Measurements from ENCODE around the gene DGKD.
A peak's percentile ranks its signal among the peaks of the same experiment; 100 is the strongest.

The DGKD gene

DNA sequence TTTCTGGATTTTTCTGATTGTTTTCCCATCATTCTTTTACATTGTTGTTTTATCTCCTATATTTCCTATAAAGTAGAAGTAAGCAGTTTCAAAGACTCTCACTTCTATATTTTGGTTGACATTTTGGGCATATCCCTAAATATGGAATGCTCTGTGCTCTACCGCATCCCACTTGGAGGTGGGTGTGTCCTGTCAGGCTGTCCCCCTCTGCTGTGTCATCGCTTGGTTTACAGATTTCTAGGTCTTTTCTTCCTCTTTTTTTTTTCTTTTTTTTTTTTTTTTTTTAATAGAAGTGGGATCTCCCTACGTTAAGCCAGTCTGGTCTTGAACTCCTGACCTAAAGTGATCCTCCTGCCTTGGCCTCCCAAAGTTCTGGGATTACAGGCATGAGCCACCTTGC lies 13.3 kb downstream of the DGKD start:
- no peaks in the 10 kb centered on the region for H3K27me3 ChIP-seq (replicated peaks in 2 of 5; ENCODE audit: control insufficient read depth in 4 of 5, insufficient read depth in 5 of 5, low read length in 4 of 5)
- H3K9me3 ChIP-seq (ENCODE audit: control extremely low read depth in 1 of 5, control insufficient read depth in 4 of 5, insufficient read depth in 2 of 5, low read depth in 1 of 5, low read length in 4 of 5), result peaks cover 0 to 11% (median 5%) of the 10 kb centered on the region in 5 experiments
- peaks cover 0 to 8% (median under 1%) of the 10 kb centered on the region in 4 experiments for H3K4me1 ChIP-seq (ENCODE audit: control extremely low read depth in 1 of 4, control insufficient read depth in 4 of 4, insufficient read depth in 4 of 4, low read length in 3 of 4)
- WGBS (ENCODE audit: insufficient coverage), result 8% methylated on average over 2 of the region's 3 CpGs
- peak in 2 of 3 donors; percentile 66 to 68 for DNase-seq
- no peak overlapping the region for H3K27ac ChIP-seq (ENCODE audit: insufficient read depth in 1 of 2, low read depth in 1 of 2, low read length in 2 of 2, poor library complexity in 1 of 2, severe bottlenecking in 2 of 2)
- H3K36me3 ChIP-seq (ENCODE audit: control insufficient read depth in 4 of 4, insufficient read depth in 4 of 4, low read length in 3 of 4), result peaks cover 0 to 5% (median 1%) of the 10 kb centered on the region in 4 experiments
- H3K4me3 ChIP-seq (ENCODE audit: control insufficient read depth in 1 of 7, extremely low read depth in 1 of 7, insufficient read depth in 4 of 7, low read depth in 2 of 7, low read length in 6 of 7), result no peak overlapping the region
- POLR2A ChIA-PET, result no interaction called here
- CTCF ChIA-PET, result interaction anchor here (1.0 to 1.7 kb wide), 2 partner anchors 10 kb away, joined by 3 to 4 read pairs; no protein-coding TSS in a partner anchor

DNA sequence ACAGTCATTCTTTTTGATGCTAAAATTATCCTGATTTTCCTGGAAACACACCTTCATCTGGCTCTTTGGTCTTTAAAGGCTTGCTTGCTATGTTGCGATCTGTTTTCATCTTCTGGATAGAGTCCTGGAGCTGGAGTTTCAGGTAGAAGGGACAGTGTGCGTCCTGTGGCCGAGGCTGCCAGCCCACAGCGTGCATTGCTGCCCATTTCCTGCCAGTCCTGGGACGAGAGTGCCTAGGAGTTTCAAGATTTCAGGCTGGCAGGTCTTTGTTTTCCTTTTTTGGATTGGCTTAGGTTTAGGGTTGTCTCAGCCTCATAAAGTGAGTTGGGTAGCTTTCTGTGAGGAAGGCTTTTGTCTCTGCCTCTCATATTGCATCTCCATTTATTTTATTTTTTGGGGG lies 14.5 kb downstream of the DGKD start:
- H3K4me1 ChIP-seq (ENCODE audit: control extremely low read depth in 1 of 4, control insufficient read depth in 4 of 4, insufficient read depth in 4 of 4, low read length in 3 of 4), result peaks cover 0 to 8% (median under 1%) of the 10 kb centered on the region in 4 experiments

DNA sequence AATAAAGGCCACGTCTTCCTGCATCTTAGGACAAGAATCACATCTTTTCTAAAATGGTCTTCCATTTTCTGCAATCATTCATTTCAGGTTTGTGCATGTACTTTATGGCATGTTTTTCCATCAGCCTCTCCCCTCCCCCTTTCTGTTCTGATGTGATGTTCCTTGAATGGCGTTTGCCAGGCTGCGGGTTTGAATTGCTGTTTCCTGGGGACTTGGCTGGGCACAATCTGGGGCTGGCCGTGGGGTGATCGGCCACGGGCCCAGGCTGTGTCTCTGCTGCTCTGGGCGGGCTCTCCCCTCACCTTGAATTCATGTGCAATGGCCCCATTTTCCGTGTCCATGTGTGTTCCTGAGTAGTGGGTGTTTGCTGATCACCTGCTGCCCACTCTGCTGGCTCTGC lies 15.2 kb downstream of the DGKD start:
- WGBS (ENCODE audit: insufficient coverage), result 95% methylated on average over 7 of the region's 8 CpGs
- ChIA-PET CTCF (no interaction called here), POLR2A (no interaction called here)
- Histone ChIP-seq H3K4me1 (ENCODE audit: control extremely low read depth in 1 of 4, control insufficient read depth in 4 of 4, insufficient read depth in 4 of 4, low read length in 3 of 4) (peaks cover 0 to 8% (median under 1%) of the 10 kb centered on the region in 4 experiments), H3K27me3 (replicated peaks in 2 of 5; ENCODE audit: control insufficient read depth in 4 of 5, insufficient read depth in 5 of 5, low read length in 4 of 5) (no peaks in the 10 kb centered on the region), H3K4me3 (ENCODE audit: control insufficient read depth in 1 of 7, extremely low read depth in 1 of 7, insufficient read depth in 4 of 7, low read depth in 2 of 7, low read length in 6 of 7) (no peak overlapping the region), H3K27ac (ENCODE audit: insufficient read depth in 1 of 2, low read depth in 1 of 2, low read length in 2 of 2, poor library complexity in 1 of 2, severe bottlenecking in 2 of 2) (no peak overlapping the region), H3K9me3 (ENCODE audit: control extremely low read depth in 1 of 5, control insufficient read depth in 4 of 5, insufficient read depth in 2 of 5, low read depth in 1 of 5, low read length in 4 of 5) (peaks cover 0 to 2% (median 0%) of the 10 kb centered on the region in 5 experiments), H3K36me3 (ENCODE audit: control insufficient read depth in 4 of 4, insufficient read depth in 4 of 4, low read length in 3 of 4) (peaks cover 0 to 10% (median under 1%) of the 10 kb centered on the region in 4 experiments)
- DNase-seq, result no peak

More for the DNA sequence above, 14.5 kb downstream of the DGKD start:
- Histone ChIP-seq H3K27me3 (replicated peaks in 2 of 5; ENCODE audit: control insufficient read depth in 4 of 5, insufficient read depth in 5 of 5, low read length in 4 of 5) (no peaks in the 10 kb centered on the region), H3K27ac (ENCODE audit: insufficient read depth in 1 of 2, low read depth in 1 of 2, low read length in 2 of 2, poor library complexity in 1 of 2, severe bottlenecking in 2 of 2) (no peak overlapping the region), H3K36me3 (ENCODE audit: control insufficient read depth in 4 of 4, insufficient read depth in 4 of 4, low read length in 3 of 4) (peaks cover 0 to 10% (median 3%) of the 10 kb centered on the region in 4 experiments), H3K4me3 (ENCODE audit: control insufficient read depth in 1 of 7, extremely low read depth in 1 of 7, insufficient read depth in 4 of 7, low read depth in 2 of 7, low read length in 6 of 7) (no peak overlapping the region), H3K9me3 (ENCODE audit: control extremely low read depth in 1 of 5, control insufficient read depth in 4 of 5, insufficient read depth in 2 of 5, low read depth in 1 of 5, low read length in 4 of 5) (peaks cover 0 to 7% (median under 1%) of the 10 kb centered on the region in 5 experiments)
- no peak for DNase-seq
- CTCF ChIA-PET, result interaction anchor here (1.0 kb wide), 1 partner anchor 9 kb away, joined by 3 read pairs; no protein-coding TSS in a partner anchor
- POLR2A ChIA-PET, result no interaction called here
- WGBS (ENCODE audit: insufficient coverage), result 86% methylated on average over 5 of the region's 5 CpGs

DNA sequence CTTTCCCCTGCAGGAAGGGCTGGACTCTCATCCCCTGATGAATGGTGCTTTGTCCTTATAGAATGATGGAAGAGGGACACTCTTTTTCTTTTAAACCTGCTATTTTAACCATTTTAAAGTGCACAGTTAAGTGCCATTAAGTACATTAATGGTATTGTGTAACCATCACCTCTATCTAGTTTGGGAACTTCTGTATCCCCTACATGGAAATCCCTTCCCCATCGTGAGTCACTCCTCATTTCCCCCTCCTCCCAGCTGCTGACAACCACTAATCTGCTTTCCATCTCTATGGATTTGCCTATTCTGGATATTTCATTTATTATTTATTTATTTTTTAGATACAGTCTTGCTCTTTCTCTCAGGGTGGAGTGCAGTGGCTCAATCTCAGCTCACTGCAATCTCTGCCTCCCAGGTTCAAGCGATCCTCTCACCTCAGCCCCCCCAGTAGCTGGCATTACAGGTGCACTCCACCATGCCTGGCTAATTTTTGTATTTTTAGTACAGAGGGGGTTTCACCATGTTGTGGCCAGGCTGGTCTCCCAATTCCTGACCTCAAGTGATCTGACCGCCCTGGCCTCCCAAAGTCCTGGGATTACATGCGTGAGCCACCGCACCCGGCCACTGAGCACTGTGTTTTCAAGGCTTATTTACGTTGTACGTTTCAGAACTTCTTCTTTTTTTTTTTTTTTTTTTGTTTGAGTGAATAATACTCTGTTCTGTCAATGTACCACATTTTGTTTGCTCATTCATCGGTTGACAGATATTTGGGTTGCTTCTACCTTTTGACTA lies 15.8 kb downstream of the DGKD start:
- Histone ChIP-seq H3K27ac (ENCODE audit: insufficient read depth in 1 of 2, low read depth in 1 of 2, low read length in 2 of 2, poor library complexity in 1 of 2, severe bottlenecking in 2 of 2) (no peak overlapping the region), H3K4me3 (ENCODE audit: control insufficient read depth in 1 of 7, extremely low read depth in 1 of 7, insufficient read depth in 4 of 7, low read depth in 2 of 7, low read length in 6 of 7) (no peak overlapping the region), H3K27me3 (replicated peaks in 2 of 5; ENCODE audit: control insufficient read depth in 4 of 5, insufficient read depth in 5 of 5, low read length in 4 of 5) (no peaks in the 10 kb centered on the region), H3K4me1 (ENCODE audit: control extremely low read depth in 1 of 4, control insufficient read depth in 4 of 4, insufficient read depth in 4 of 4, low read length in 3 of 4) (peaks cover 0 to 8% (median under 1%) of the 10 kb centered on the region in 4 experiments), H3K36me3 (ENCODE audit: control insufficient read depth in 4 of 4, insufficient read depth in 4 of 4, low read length in 3 of 4) (peaks cover 0 to 10% (median 0%) of the 10 kb centered on the region in 4 experiments), H3K9me3 (ENCODE audit: control extremely low read depth in 1 of 5, control insufficient read depth in 4 of 5, insufficient read depth in 2 of 5, low read depth in 1 of 5, low read length in 4 of 5) (no peaks in the 10 kb centered on the region)
- POLR2A ChIA-PET, result interaction anchor here (0.7 kb wide), 1 partner anchor 9 kb away, joined by 4 read pairs; no protein-coding TSS in a partner anchor
- WGBS (ENCODE audit: insufficient coverage), result 83% methylated on average over 1 of the region's 9 CpGs
- no peak for DNase-seq
- CTCF ChIA-PET, result interaction anchor here (3.7 kb wide), 1 partner anchor 8 kb away, joined by 14 read pairs; no protein-coding TSS in a partner anchor

GRCh38 chr2:233371641-233372040 lies 17.3 kb downstream of the DGKD start:
- no peak overlapping the region for H3K4me3 ChIP-seq (ENCODE audit: control insufficient read depth in 1 of 7, extremely low read depth in 1 of 7, insufficient read depth in 4 of 7, low read depth in 2 of 7, low read length in 6 of 7)
- ChIA-PET POLR2A (interaction anchor here (0.7 kb wide), 1 partner anchor 1306 kb away, joined by 3 read pairs; no protein-coding TSS in a partner anchor), CTCF (interaction anchor here (1.0 to 3.7 kb wide), 4 partner anchors 9 to 38 kb away, joined by 3 to 14 read pairs (median 4); no protein-coding TSS in a partner anchor)

DNA sequence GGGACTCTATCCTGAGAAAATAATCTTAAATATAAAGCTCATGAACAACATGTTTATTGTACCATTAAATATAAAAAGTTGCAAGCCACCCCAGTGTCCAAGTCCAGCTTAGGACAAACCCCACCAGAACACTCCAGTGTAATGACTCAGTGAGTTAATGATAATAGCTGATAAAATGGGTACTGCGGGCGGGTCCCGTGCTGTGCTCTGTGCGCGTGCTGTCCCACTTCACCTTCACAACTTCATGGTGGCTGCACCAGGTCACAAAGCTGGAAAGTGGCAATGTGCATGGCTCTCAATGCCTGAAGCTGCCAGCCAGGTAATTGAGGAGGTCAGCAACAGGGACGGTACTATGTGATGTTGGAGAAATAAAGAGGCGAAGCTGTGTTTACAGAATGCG lies 18.6 kb downstream of the DGKD start:
- Histone ChIP-seq H3K27me3 (replicated peaks in 2 of 5; ENCODE audit: control insufficient read depth in 4 of 5, insufficient read depth in 5 of 5, low read length in 4 of 5) (no peaks in the 10 kb centered on the region), H3K9me3 (ENCODE audit: control extremely low read depth in 1 of 5, control insufficient read depth in 4 of 5, insufficient read depth in 2 of 5, low read depth in 1 of 5, low read length in 4 of 5) (no peaks in the 10 kb centered on the region), H3K4me1 (ENCODE audit: control extremely low read depth in 1 of 4, control insufficient read depth in 4 of 4, insufficient read depth in 4 of 4, low read length in 3 of 4) (peaks cover 0 to 8% (median 0%) of the 10 kb centered on the region in 4 experiments), H3K36me3 (ENCODE audit: control insufficient read depth in 4 of 4, insufficient read depth in 4 of 4, low read length in 3 of 4) (peaks cover 0 to 23% (median 0%) of the 10 kb centered on the region in 4 experiments), H3K4me3 (ENCODE audit: control insufficient read depth in 1 of 7, extremely low read depth in 1 of 7, insufficient read depth in 4 of 7, low read depth in 2 of 7, low read length in 6 of 7) (no peak overlapping the region), H3K27ac (ENCODE audit: insufficient read depth in 1 of 2, low read depth in 1 of 2, low read length in 2 of 2, poor library complexity in 1 of 2, severe bottlenecking in 2 of 2) (no peak overlapping the region)
- WGBS (ENCODE audit: insufficient coverage), result 96% methylated on average over 8 of the region's 8 CpGs
- DNase-seq, result no peak
- POLR2A ChIA-PET, result no interaction called here
- CTCF ChIA-PET, result interaction anchor here (0.8 to 3.7 kb wide), 5 partner anchors 9 to 76 kb away, joined by 3 to 14 read pairs (median 4); no protein-coding TSS in a partner anchor

More at GRCh38 chr2:233371641-233372040, 17.3 kb downstream of the DGKD start:
- Histone ChIP-seq H3K9me3 (ENCODE audit: control extremely low read depth in 1 of 5, control insufficient read depth in 4 of 5, insufficient read depth in 2 of 5, low read depth in 1 of 5, low read length in 4 of 5) (no peaks in the 10 kb centered on the region), H3K36me3 (ENCODE audit: control insufficient read depth in 4 of 4, insufficient read depth in 4 of 4, low read length in 3 of 4) (peaks cover 0 to 17% (median 0%) of the 10 kb centered on the region in 4 experiments), H3K4me1 (ENCODE audit: control extremely low read depth in 1 of 4, control insufficient read depth in 4 of 4, insufficient read depth in 4 of 4, low read length in 3 of 4) (peaks cover 0 to 8% (median under 1%) of the 10 kb centered on the region in 4 experiments), H3K27me3 (replicated peaks in 2 of 5; ENCODE audit: control insufficient read depth in 4 of 5, insufficient read depth in 5 of 5, low read length in 4 of 5) (no peaks in the 10 kb centered on the region), H3K27ac (ENCODE audit: insufficient read depth in 1 of 2, low read depth in 1 of 2, low read length in 2 of 2, poor library complexity in 1 of 2, severe bottlenecking in 2 of 2) (no peak overlapping the region)
- 100% methylated on average over 1 of the region's 2 CpGs for WGBS (ENCODE audit: insufficient coverage)
- no peak for DNase-seq
